Calu3 (cell line): ENCODE results near the gene MTNR1A. TPM values are rescaled to one million over a fixed set of nuclear protein-coding genes. Genes with fewer than 3 reads are reported as not detected.

Experiments used
- BruUV-seq: library from RNA; stranded (reverse); fragments of 400-500 nt; replicated peaks from 2 replicates; lab custom pipeline; 2021; lab: Mats Ljungman, UMichigan
- CTCF ChIA-PET: fragments of 300-600 bp; sonication (Branson Sonifier 250); formaldehyde crosslinking; loops from one replicate; lab custom pipeline; 2022; ENCODE audit warnings: antibody characterized with exemption; lab: Charles Lee
- DNase-seq: peaks from one replicate; pipeline ENCODE4 v3.0.0; 2022
- H3K27ac Mint-ChIP-seq: one replicate; pipeline ENCODE4 v1.8.0; 2022; ENCODE audit warnings: mixed read lengths; ENCODE audit not compliant: unreplicated experiment
- H3K27me3 Mint-ChIP-seq: one replicate; pipeline ENCODE4 v1.8.0; 2022; ENCODE audit warnings: mixed read lengths; ENCODE audit not compliant: unreplicated experiment
- H3K36me3 Mint-ChIP-seq: one replicate; pipeline ENCODE4 v1.8.0; 2022; ENCODE audit warnings: mild to moderate bottlenecking, moderate library complexity, mixed read lengths; ENCODE audit not compliant: insufficient read depth, unreplicated experiment
- H3K4me1 Mint-ChIP-seq: one replicate; pipeline ENCODE4 v1.8.0; 2022; ENCODE audit warnings: mild to moderate bottlenecking, low read depth, mixed read lengths; ENCODE audit not compliant: unreplicated experiment
- H3K4me3 Mint-ChIP-seq: one replicate; pipeline ENCODE4 v1.8.0; 2022; ENCODE audit warnings: mild to moderate bottlenecking, low read depth, moderate library complexity, mixed read lengths; ENCODE audit not compliant: unreplicated experiment
- H3K9me3 Mint-ChIP-seq: one replicate; pipeline ENCODE4 v1.8.0; 2022; ENCODE audit warnings: low read depth, mixed read lengths; ENCODE audit not compliant: unreplicated experiment
- CTCF ChIP-seq: fragments of 200-600 bp; IDR thresholded peaks from one replicate; pipeline ENCODE4 v1.8.0; 2022; ENCODE audit warnings: antibody characterized with exemption; ENCODE audit not compliant: unreplicated experiment
- intact Hi-C: fragments of 100-400 bp; cut with micrococcal nuclease; formaldehyde crosslinking; loops from one replicate; pipeline ENCODE4 v1.10.0; 2022; ENCODE audit not compliant: unreplicated experiment
- total RNA-seq: library from RNA; stranded (reverse); gene quantifications from 2 replicates; pipeline ENCODE4 v1.2.3, GENCODE V29; 2022

Gene MTNR1A
- total RNA-seq, 1 experiment from 2014 or later, result 2.9 TPM

GRCh38 chr4:186563761-186564160 lies 8.4 kb upstream of the MTNR1A start:
- CTCF ChIA-PET, result interaction anchor here (0.6 kb wide), 1 partner anchor 246 kb away, joined by 3 read pairs; no protein-coding TSS in a partner anchor
- DNase-seq, result no peak
- no peak for TF ChIP-seq CTCF
- BruUV-seq, result no TSS peak
- H3K4me1 Mint-ChIP-seq, result no peaks in the 10 kb centered on the region
- H3K27ac Mint-ChIP-seq, result no peak overlapping the region
- H3K36me3 Mint-ChIP-seq, result no peaks in the 10 kb centered on the region
- intact Hi-C loops, result no loop called here
- no peak overlapping the region for H3K4me3 Mint-ChIP-seq
- H3K9me3 Mint-ChIP-seq, result no peaks in the 10 kb centered on the region
- H3K27me3 Mint-ChIP-seq, result no peaks in the 10 kb centered on the region

DNA sequence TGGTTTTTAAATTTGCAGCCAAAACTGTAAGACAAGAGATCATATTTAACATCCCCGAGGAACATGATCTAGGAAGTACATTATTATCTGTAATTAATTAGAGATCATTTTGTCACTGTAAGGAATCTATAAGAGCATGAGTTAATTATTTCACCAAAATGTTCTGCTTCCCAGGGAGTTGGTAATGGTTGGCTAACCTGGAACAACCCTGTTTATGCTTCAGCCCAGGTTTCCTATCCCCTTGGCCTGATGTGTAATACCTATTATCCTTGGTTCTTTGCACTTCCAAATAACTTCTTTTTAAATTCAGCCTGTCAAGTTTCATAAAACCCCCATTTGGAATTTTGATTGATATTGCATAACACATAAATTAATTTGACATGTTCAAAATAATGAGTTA lies 6.4 kb upstream of the MTNR1A start:
- BruUV-seq, result no TSS peak
- H3K4me1 Mint-ChIP-seq, result no peaks in the 10 kb centered on the region
- H3K36me3 Mint-ChIP-seq, result no peaks in the 10 kb centered on the region
- no peaks in the 10 kb centered on the region for H3K9me3 Mint-ChIP-seq
- no peak for TF ChIP-seq CTCF
- no peak for DNase-seq
- no peaks in the 10 kb centered on the region for H3K27me3 Mint-ChIP-seq
- intact Hi-C loops, result no loop called here
- CTCF ChIA-PET, result no interaction called here
- H3K4me3 Mint-ChIP-seq, result no peak overlapping the region
- H3K27ac Mint-ChIP-seq, result no peak overlapping the region

DNA sequence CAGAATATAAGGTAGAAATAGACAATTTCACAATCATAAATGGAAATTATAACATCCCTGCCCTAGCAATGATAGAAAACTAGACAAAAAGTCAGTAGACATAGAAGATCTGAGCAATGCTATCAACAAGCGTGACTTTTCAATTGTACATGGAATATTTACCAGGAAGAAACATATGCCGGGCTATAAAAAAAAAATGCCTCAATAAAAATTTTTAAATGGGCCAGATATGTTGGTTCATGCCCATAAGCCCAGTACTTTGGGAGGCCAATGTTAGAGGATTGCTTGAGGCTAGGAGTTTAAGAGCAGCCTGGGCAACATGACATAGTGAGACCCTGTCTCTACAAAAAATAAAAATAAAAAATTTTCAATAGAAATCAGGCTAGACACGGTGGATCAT lies 5.3 kb upstream of the MTNR1A start:
- TF ChIP-seq CTCF, result no peak
- H3K36me3 Mint-ChIP-seq, result no peaks in the 10 kb centered on the region
- intact Hi-C loops, result no loop called here
- BruUV-seq, result no TSS peak
- DNase-seq, result no peak
- CTCF ChIA-PET, result no interaction called here
- H3K4me1 Mint-ChIP-seq, result no peaks in the 10 kb centered on the region
- H3K27me3 Mint-ChIP-seq, result no peaks in the 10 kb centered on the region
- H3K9me3 Mint-ChIP-seq, result no peaks in the 10 kb centered on the region
- no peak overlapping the region for H3K27ac Mint-ChIP-seq
- H3K4me3 Mint-ChIP-seq, result no peak overlapping the region

GRCh38 chr4:186557486-186557885 lies 2.1 kb upstream of the MTNR1A start:
- CTCF ChIA-PET, result no interaction called here
- Mint-ChIP-seq H3K36me3 (peaks cover 9% of the 10 kb centered on the region), H3K27me3 (no peaks in the 10 kb centered on the region), H3K9me3 (no peaks in the 10 kb centered on the region), H3K4me1 (no peaks in the 10 kb centered on the region), H3K27ac (no peak overlapping the region), H3K4me3 (no peak overlapping the region)
- no peak for DNase-seq
- TF ChIP-seq CTCF, result no peak
- no TSS peak for BruUV-seq
- intact Hi-C loops, result loop anchor here (10.0 kb wide), 1 partner anchor 263 kb away; no protein-coding TSS in a partner anchor
